Brain microvascular endothelial cell (primary cell): Measurements from ENCODE around the gene CD27.
A peak's percentile ranks its signal among the peaks of the same experiment; 100 is the strongest.

Source experiments
- DNase-seq: peaks from one replicate; pipeline ENCODE4 v3.0.0-alpha.2; 2020
- H3K27ac ChIP-seq: fragments of 250-450 bp; sonication (Bioruptor Pico); 2 replicates; pipeline ENCODE4 v1.5.1; 2020; ENCODE audit warnings: mild to moderate bottlenecking, moderate library complexity
- H3K27me3 ChIP-seq: fragments of 250-450 bp; sonication (Bioruptor Pico); replicated peaks from 2 replicates; pipeline ENCODE4 v1.5.1; 2020; ENCODE audit warnings: mild to moderate bottlenecking
- H3K36me3 ChIP-seq: fragments of 250-450 bp; sonication (Bioruptor Pico); replicated peaks from 2 replicates; pipeline ENCODE4 v1.5.1; 2020; ENCODE audit warnings: mild to moderate bottlenecking
- H3K4me3 ChIP-seq: 2 replicates; pipeline ENCODE4 v1.5.1; 2011; ENCODE audit warnings: low read depth, mild to moderate bottlenecking, control low read depth, low read length, moderate library complexity
- in situ Hi-C: cut with HindIII; loops from 2 replicates; pipeline ENCODE4 v1.10.0; 2017; ENCODE audit warnings: low sequenced_read_pairs, low pct_ligation_motif_present
- TF ChIP-seq, protein P1 (sequence below): IDR thresholded peaks from 2 replicates; pipeline ENCODE4 v1.5.1; 2011; ENCODE audit warnings: low read depth, mild to moderate bottlenecking, moderate library complexity, low read length, control low read depth, inconsistent platforms; ENCODE audit errors: missing control alignments

The CD27 gene

DNA sequence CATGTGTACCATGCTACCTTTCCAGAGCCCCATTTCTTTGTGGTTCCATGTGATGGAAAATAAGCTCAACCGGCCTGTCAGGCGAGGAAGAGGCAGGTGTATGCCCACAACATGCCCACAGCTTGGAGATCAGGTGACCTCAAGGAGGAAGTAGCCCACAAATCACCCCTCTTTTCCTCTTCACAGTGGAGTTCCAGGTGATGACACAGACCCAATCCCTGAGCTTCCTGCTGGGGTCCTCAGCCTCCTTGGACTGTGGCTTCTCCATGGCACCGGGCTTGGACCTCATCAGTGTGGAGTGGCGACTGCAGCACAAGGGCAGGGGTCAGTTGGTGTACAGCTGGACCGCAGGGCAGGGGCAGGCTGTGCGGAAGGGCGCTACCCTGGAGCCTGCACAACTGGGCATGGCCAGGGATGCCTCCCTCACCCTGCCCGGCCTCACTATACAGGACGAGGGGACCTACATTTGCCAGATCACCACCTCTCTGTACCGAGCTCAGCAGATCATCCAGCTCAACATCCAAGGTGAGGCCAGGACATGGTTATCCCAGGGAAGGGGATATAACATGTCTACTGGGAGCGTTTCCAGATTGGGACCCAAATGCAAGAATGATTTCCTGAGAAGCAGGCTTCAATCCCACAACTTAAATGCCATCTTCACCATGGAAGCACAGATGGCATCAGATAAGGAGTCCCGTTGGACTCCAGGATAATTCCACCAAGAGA lies 12.6 kb downstream of the CD27 start:
- DNase-seq = no peak
- in situ Hi-C loops = no loop called here
- no peak overlapping the region for H3K27ac ChIP-seq
- TF ChIP-seq, protein P1, sequence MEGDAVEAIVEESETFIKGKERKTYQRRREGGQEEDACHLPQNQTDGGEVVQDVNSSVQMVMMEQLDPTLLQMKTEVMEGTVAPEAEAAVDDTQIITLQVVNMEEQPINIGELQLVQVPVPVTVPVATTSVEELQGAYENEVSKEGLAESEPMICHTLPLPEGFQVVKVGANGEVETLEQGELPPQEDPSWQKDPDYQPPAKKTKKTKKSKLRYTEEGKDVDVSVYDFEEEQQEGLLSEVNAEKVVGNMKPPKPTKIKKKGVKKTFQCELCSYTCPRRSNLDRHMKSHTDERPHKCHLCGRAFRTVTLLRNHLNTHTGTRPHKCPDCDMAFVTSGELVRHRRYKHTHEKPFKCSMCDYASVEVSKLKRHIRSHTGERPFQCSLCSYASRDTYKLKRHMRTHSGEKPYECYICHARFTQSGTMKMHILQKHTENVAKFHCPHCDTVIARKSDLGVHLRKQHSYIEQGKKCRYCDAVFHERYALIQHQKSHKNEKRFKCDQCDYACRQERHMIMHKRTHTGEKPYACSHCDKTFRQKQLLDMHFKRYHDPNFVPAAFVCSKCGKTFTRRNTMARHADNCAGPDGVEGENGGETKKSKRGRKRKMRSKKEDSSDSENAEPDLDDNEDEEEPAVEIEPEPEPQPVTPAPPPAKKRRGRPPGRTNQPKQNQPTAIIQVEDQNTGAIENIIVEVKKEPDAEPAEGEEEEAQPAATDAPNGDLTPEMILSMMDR = no peak
- no peak overlapping the region for H3K4me3 ChIP-seq
- H3K27me3 ChIP-seq = no peaks in the 10 kb centered on the region
- H3K36me3 ChIP-seq = peaks cover 21% of the 10 kb centered on the region

DNA sequence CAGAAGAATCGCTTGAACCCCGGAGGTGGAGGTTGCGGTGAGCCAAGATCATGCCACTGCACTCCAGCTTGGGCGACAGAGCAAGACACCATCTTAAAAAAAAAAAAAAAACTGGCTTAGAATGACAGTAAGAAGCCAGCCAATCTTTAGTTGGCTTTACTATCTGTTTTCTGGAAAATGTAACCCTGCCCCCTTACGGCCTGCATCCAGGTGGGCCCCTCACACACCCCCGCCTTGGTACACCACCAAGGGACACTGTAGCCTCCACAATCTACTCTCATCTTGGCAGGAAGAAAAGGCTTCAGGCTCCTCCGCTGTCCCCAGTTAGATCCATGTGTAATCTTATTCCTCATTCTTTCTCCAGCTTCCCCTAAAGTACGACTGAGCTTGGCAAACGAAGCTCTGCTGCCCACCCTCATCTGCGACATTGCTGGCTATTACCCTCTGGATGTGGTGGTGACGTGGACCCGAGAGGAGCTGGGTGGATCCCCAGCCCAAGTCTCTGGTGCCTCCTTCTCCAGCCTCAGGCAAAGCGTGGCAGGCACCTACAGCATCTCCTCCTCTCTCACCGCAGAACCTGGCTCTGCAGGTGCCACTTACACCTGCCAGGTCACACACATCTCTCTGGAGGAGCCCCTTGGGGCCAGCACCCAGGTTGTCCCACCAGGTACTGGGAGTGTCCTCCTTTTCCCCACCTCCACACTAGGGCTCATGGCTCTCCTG lies 13.7 kb downstream of the CD27 start:
- peaks cover 21% of the 10 kb centered on the region for H3K36me3 ChIP-seq
- TF ChIP-seq, protein P1 = no peak

DNA sequence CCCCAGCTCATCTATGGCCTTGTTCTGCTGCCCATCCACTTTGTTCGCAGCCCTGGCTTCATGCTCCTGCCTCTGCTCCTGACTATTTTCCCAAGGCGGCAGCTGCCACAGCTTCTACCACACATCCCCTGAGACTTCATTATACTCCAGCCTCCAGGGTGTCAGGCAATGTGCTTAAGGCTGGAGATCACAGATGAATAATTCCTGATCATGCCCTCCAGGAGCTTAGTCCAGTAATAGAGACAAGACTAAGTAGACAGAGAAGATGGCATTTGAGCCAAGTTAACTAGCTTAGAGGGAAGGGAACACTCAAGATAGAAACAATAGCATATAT lies 14.2 kb downstream of the CD27 start:
- in situ Hi-C loops = no loop called here
- TF ChIP-seq, protein P1 = no peak
- peaks cover 24% of the 10 kb centered on the region for H3K36me3 ChIP-seq
- no peaks in the 10 kb centered on the region for H3K27me3 ChIP-seq
- no peak overlapping the region for H3K4me3 ChIP-seq
- DNase-seq = no peak
- no peak overlapping the region for H3K27ac ChIP-seq

More for the DNA sequence above, 13.7 kb downstream of the CD27 start:
- Histone ChIP-seq H3K4me3 (no peak overlapping the region), H3K27ac (no peak overlapping the region), H3K27me3 (no peaks in the 10 kb centered on the region)
- DNase-seq = no peak
- in situ Hi-C loops = no loop called here

DNA sequence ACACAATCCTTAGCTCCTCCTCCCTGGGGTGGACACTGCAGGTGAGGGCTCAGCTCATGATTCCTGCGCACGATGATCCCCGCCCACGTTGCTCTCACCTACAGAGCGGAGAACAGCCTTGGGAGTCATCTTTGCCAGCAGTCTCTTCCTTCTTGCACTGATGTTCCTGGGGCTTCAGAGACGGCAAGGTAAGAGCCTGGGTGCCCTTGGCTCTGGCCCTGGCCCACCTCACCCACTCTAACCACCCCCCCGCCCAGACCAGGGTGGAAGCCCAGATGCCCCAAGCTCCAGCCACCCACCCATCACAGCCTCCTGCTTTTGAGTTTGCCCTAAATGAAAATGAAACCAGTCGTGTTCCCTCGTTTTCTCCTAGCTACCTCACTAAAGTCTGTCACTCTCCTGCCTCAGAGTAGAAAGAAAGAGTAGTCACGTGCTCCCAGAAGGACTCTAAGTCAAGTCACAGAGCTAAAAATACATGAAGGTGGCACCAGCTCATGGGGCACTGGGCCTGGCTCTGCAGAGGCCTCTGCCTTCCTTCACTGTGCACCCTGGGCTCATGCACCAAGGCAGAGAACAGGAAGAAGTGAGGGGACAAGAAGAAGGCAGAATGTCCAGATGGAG lies 16.1 kb downstream of the CD27 start:
- H3K4me3 ChIP-seq = no peak overlapping the region
- in situ Hi-C loops = no loop called here
- TF ChIP-seq, protein P1 = no peak
- peaks cover 36% of the 10 kb centered on the region for H3K36me3 ChIP-seq
- H3K27me3 ChIP-seq = no peaks in the 10 kb centered on the region
- DNase-seq = no peak
- no peak overlapping the region for H3K27ac ChIP-seq

DNA sequence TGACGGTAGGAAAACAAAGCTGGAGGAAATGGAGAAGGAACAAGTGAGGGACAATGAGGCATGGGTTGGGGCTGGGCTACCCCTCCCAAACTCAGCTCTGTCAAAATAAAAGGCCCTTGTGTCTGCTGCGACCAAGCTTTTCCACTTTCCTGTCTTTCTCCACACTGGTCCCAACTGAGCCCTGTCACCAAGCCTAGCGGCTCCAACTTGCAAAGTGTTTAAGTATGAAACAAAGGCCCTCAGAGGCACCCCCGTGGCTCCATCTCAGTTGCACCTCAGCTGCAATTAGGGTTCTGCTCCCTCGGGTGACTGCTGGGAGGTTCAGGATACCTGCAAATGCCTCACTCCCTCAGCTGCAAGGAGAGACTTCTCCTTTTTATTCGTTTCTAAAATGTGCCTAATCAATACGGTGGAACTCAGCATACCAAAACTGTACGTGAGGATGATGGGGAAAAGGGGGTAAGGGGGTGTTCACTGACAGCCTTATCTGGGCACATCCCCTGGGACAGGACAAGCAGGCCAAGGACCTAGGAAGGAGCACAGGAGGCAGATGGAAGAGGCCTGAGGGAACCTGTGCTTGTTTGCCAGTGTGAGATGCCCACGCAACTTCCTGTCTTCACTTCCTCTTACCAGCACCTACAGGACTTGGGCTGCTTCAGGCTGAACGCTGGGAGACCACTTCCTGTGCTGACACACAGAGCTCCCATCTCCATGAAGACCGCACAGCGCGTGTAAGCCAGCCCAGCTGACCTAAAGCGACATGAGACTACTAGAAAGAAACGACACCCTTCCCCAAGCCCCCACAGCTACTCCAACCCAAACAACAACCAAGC lies 16.9 kb downstream of the CD27 start:
- Histone ChIP-seq H3K27ac (no peak overlapping the region), H3K36me3 (peaks cover 40% of the 10 kb centered on the region), H3K27me3 (no peaks in the 10 kb centered on the region), H3K4me3 (no peak overlapping the region)
- peak; percentile 41 for DNase-seq
- TF ChIP-seq, protein P1 = no peak
- in situ Hi-C loops = no loop called here
